A673 (cell line): ENCODE data around the gene AFF2. TPM values are rescaled to one million over a fixed set of nuclear protein-coding genes. Genes with fewer than 3 reads are reported as not detected.

Source experiments
- BruUV-seq: library from RNA; stranded (reverse); fragments of 400-500 nt; replicated peaks from 2 replicates; lab custom pipeline; 2021; lab: Mats Ljungman, UMichigan
- CTCF ChIA-PET: fragments of 300-600 bp; sonication (Branson Sonifier 250); formaldehyde crosslinking; loops from one replicate; lab custom pipeline; 2022; ENCODE audit warnings: antibody characterized with exemption; lab: Charles Lee
- POLR2A ChIA-PET: fragments of 300-600 bp; sonication (Branson Sonifier 250); formaldehyde crosslinking; loops from one replicate; lab custom pipeline; 2022; ENCODE audit warnings: antibody characterized with exemption; ENCODE audit not compliant: low non-redundant PET; lab: Charles Lee
- DNase-seq: peaks from one replicate; pipeline ENCODE4 v3.0.0-alpha.2; 2015; ENCODE audit warnings: low spot score
- H3K27ac ChIP-seq: fragments of 200-600 bp; sonication (generic); 2 replicates; pipeline ENCODE4 v1.5.1; 2016; ENCODE audit warnings: mixed run types, low read depth, mild to moderate bottlenecking, mixed read lengths, antibody characterized with exemption, low read length; ENCODE audit not compliant: poor library complexity, severe bottlenecking
- H3K27me3 ChIP-seq: fragments of 200-600 bp; sonication (generic); replicated peaks from 2 replicates; pipeline ENCODE4 v1.6.1; 2017; ENCODE audit warnings: mixed run types, low read depth, mild to moderate bottlenecking, mixed read lengths, antibody characterized with exemption, low read length; ENCODE audit not compliant: insufficient read depth, poor library complexity
- H3K36me3 ChIP-seq: fragments of 200-600 bp; sonication (generic); 2 replicates; pipeline ENCODE4 v1.6.1; 2016; ENCODE audit warnings: mixed run types, mild to moderate bottlenecking, mixed read lengths, antibody characterized with exemption, low read length; ENCODE audit not compliant: insufficient read depth, poor library complexity, severe bottlenecking
- H3K4me1 ChIP-seq: fragments of 200-600 bp; sonication (generic); 2 replicates; pipeline ENCODE4 v1.6.1; 2017; ENCODE audit warnings: mixed run types, mild to moderate bottlenecking, mixed read lengths, antibody characterized with exemption, low read length; ENCODE audit not compliant: insufficient read depth, poor library complexity, severe bottlenecking
- H3K4me3 ChIP-seq: fragments of 200-600 bp; sonication (generic); 2 replicates; pipeline ENCODE4 v1.5.1; 2016; ENCODE audit warnings: low read depth, mixed run types, mild to moderate bottlenecking, mixed read lengths, low read length; ENCODE audit not compliant: poor library complexity, severe bottlenecking
- H3K9me3 ChIP-seq: fragments of 200-600 bp; sonication (generic); 2 replicates; pipeline ENCODE4 v1.6.1; 2016; ENCODE audit warnings: mixed run types, low read depth, mild to moderate bottlenecking, mixed read lengths, antibody characterized with exemption, low read length; ENCODE audit not compliant: poor library complexity, severe bottlenecking
- CTCF ChIP-seq: fragments of 300-800, 200-600 bp; sonication (generic); conservative IDR thresholded peaks from 2 replicates; pipeline ENCODE4 v1.5.1; 2017; ENCODE audit warnings: low read depth, mild to moderate bottlenecking, antibody characterized with exemption, low read length, moderate library complexity, mixed read lengths
- EZH2 ChIP-seq: fragments of 200-600 bp; sonication (generic); IDR thresholded peaks from 2 replicates; pipeline ENCODE4 v1.6.1; 2017; ENCODE audit warnings: borderline replicate concordance, low read depth, mild to moderate bottlenecking, mixed read lengths, antibody characterized with exemption, low read length; ENCODE audit not compliant: poor library complexity, severe bottlenecking
- intact Hi-C: fragments of 100-400 bp; cut with micrococcal nuclease; formaldehyde crosslinking; loops from one replicate; pipeline ENCODE4 v1.10.0; 2022; ENCODE audit not compliant: unreplicated experiment
- total RNA-seq: library from RNA; stranded (reverse); gene quantifications from 2 replicates; pipeline ENCODE4 v1.2.3, GENCODE V29; 2021

The AFF2 gene
- total RNA-seq, 1 experiment from 2014 or later: not detected

- BruUV-seq: no TSS peak
- Histone ChIP-seq H3K4me3 (no peak overlapping the region), H3K4me1 (no peaks in the 10 kb centered on the region), H3K27me3 (no peaks in the 10 kb centered on the region), H3K27ac (no peak overlapping the region), H3K9me3 (peaks cover 3% of the 10 kb centered on the region), H3K36me3 (no peaks in the 10 kb centered on the region)
- intact Hi-C loops: no loop called here
- ChIA-PET POLR2A (no interaction called here), CTCF (no interaction called here)
- TF ChIP-seq EZH2: no peak
- no peak for TF ChIP-seq CTCF
- DNase-seq: no peak
Measured at GRCh38 chrX:148695255-148695654, 194.8 kb downstream of the AFF2 start.

GRCh38 chrX:148698221-148698620, 197.8 kb downstream of the AFF2 start:
- ChIA-PET CTCF (no interaction called here), POLR2A (no interaction called here)
- H3K4me3 ChIP-seq: no peak overlapping the region

GRCh38 chrX:148700021-148700420, 199.6 kb downstream of the AFF2 start:
- no peak for DNase-seq
- no peak for TF ChIP-seq CTCF
- TF ChIP-seq EZH2: no peak
- no peak overlapping the region for H3K4me3 ChIP-seq
- ChIA-PET POLR2A (no interaction called here), CTCF (no interaction called here)
- peaks cover 3% of the 10 kb centered on the region for H3K9me3 ChIP-seq
- no TSS peak for BruUV-seq
- no peak overlapping the region for H3K27ac ChIP-seq
- H3K36me3 ChIP-seq: no peaks in the 10 kb centered on the region
- no peaks in the 10 kb centered on the region for H3K4me1 ChIP-seq
- H3K27me3 ChIP-seq: no peaks in the 10 kb centered on the region
- intact Hi-C loops: no loop called here

More at GRCh38 chrX:148698221-148698620, 197.8 kb downstream of the AFF2 start:
- Histone ChIP-seq H3K27me3 (no peaks in the 10 kb centered on the region), H3K27ac (no peak overlapping the region), H3K9me3 (peaks cover 3% of the 10 kb centered on the region), H3K4me1 (no peaks in the 10 kb centered on the region), H3K36me3 (no peaks in the 10 kb centered on the region)
- no peak for DNase-seq
- no peak for TF ChIP-seq CTCF
- no peak for TF ChIP-seq EZH2
- BruUV-seq: no TSS peak
- intact Hi-C loops: no loop called here
